ENCODE measurements around the gene ZNF516.

ZNF516 gene

GRCh38 chr18:76338088-76338487, 157.0 kb downstream of the ZNF516 start:
- TF ChIP-seq CTCF (IDR thresholded peaks at IDR 0.05; ENCODE audit: insufficient read depth, missing control alignments), result no peak
- DNase-seq (ENCODE audit: insufficient read length, low spot score) (no peak), FAIRE-seq (no peak)

- DNase-seq (ENCODE audit: insufficient read length, low spot score) (no peak), FAIRE-seq (no peak)
- no peak for TF ChIP-seq CTCF (IDR thresholded peaks at IDR 0.05; ENCODE audit: insufficient read depth, missing control alignments)
Observed at GRCh38 chr18:76335859-76336640, 159.0 kb downstream of the ZNF516 start.

DNA sequence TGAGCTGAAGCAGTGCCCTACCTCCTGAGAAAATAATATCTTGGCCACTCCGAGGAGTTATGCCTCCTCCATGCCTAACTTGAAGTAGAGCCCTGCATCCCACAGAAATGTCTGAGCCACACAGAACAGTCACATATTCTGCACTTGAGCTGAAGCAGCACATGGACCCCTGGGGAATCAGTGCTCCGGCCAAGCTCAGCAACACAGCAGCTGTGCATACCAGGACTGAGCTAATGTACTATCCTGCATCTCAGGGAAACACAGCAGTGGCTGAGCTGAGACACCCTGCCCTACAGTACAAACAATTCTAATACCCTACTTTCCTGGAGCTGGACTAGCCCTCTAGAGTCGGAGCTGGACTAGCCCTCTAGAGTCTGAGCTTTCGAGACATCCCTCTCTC, 166.9 kb downstream of the ZNF516 start:
- DNase-seq (ENCODE audit: insufficient read length, low spot score) (no peak), FAIRE-seq (no peak)
- TF ChIP-seq CTCF (IDR thresholded peaks at IDR 0.05; ENCODE audit: insufficient read depth, missing control alignments), result no peak

GRCh38 chr18:76323891-76324290, 171.2 kb downstream of the ZNF516 start:
- FAIRE-seq (no peak), DNase-seq (ENCODE audit: insufficient read length, low spot score) (no peak)
- no peak for TF ChIP-seq CTCF (IDR thresholded peaks at IDR 0.05; ENCODE audit: insufficient read depth, missing control alignments)

DNA sequence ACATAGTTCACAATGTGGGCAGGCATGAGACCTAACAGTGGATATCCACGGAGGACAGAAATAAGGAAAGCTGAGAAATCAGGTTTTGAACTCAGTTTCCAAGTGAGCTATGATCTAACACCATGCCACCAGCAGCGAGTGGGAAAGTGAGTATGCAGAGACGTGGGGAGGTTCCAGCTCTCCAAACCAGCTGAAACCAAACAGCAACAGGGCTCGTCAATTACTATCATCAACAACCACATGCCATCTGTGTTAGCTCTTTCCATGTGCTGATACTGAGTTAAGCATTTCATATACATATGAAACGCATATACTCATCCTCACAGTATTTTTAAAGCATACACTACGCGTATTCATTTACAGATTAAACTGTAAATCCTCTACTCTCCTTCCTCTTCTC, 172.4 kb downstream of the ZNF516 start:
- FAIRE-seq (no peak), DNase-seq (ENCODE audit: insufficient read length, low spot score) (no peak)
- no peak for TF ChIP-seq CTCF (IDR thresholded peaks at IDR 0.05; ENCODE audit: insufficient read depth, missing control alignments)

GRCh38 chr18:76319366-76319765, 175.7 kb downstream of the ZNF516 start:
- peak; percentile 88 for FAIRE-seq
- DNase-seq (ENCODE audit: insufficient read length, low spot score), result no peak
- TF ChIP-seq CTCF (IDR thresholded peaks at IDR 0.05; ENCODE audit: insufficient read depth, missing control alignments), result no peak

- no peak for DNase-seq (ENCODE audit: insufficient read length, low spot score)
- FAIRE-seq, result peak; percentile 88
- TF ChIP-seq CTCF (IDR thresholded peaks at IDR 0.05; ENCODE audit: insufficient read depth, missing control alignments), result no peak
Observed at GRCh38 chr18:76318607-76319006, 176.4 kb downstream of the ZNF516 start.

Measured in D721Med (cell line).